Fibroblast of the aortic adventitia (primary cell): ENCODE results near the gene UBR7. TPM values are rescaled to one million over a fixed set of nuclear protein-coding genes. Genes with fewer than 3 reads are reported as not detected.

Source experiments
- DNase-seq: peaks from one replicate; pipeline ENCODE4 v3.0.0-alpha.2; 2010; ENCODE audit warnings: low read depth
- H3K4me3 ChIP-seq: 2 replicates; pipeline ENCODE4 v1.5.1; 2011; ENCODE audit warnings: low read depth, mild to moderate bottlenecking, control low read depth, low read length, moderate library complexity
- CTCF ChIP-seq: IDR thresholded peaks from 2 replicates; pipeline ENCODE4 v1.5.1; 2011; ENCODE audit warnings: mild to moderate bottlenecking, low read length, control low read depth, inconsistent platforms; ENCODE audit not compliant: insufficient read depth
- total RNA-seq: library from RNA; depleted of rRNA; stranded (reverse); fragments of >200 nt; gene quantifications from 2 replicates; pipeline ENCODE4 v1.2.3, GENCODE V29; 2012; ENCODE audit warnings: low replicate concordance

UBR7 gene
- total RNA-seq, 1 donor = 46.9 TPM

GRCh38 chr14:93239869-93240677 is 33.0 kb downstream of the UBR7 start:
- peak; percentile 22 for DNase-seq
- H3K4me3 ChIP-seq = no peak overlapping the region
- TF ChIP-seq CTCF = no peak

GRCh38 chr14:93240678-93241000 is 33.6 kb downstream of the UBR7 start:
- TF ChIP-seq CTCF = no peak
- H3K4me3 ChIP-seq = no peak overlapping the region
- DNase-seq = no peak

- no peak for DNase-seq
- H3K4me3 ChIP-seq = no peak overlapping the region
- no peak for TF ChIP-seq CTCF
Measured at GRCh38 chr14:93245764-93246420, 38.8 kb downstream of the UBR7 start.

GRCh38 chr14:93246534-93246933 is 39.5 kb downstream of the UBR7 start:
- H3K4me3 ChIP-seq = no peak overlapping the region
- no peak for DNase-seq
- no peak for TF ChIP-seq CTCF

- DNase-seq = no peak
- H3K4me3 ChIP-seq = no peak overlapping the region
- TF ChIP-seq CTCF = no peak
Measured at GRCh38 chr14:93249128-93249831, 42.2 kb downstream of the UBR7 start.

GRCh38 chr14:93262446-93262845 is 55.4 kb downstream of the UBR7 start:
- no peak for DNase-seq
- no peak overlapping the region for H3K4me3 ChIP-seq
- TF ChIP-seq CTCF = no peak
